Measurements from ENCODE around the gene OTOA.
"Not testable (repeated sequence)": the region's sequence is repeated elsewhere in the genome, so short reads cannot be mapped to it uniquely, and the experiment has no call there.

The OTOA gene

DNA sequence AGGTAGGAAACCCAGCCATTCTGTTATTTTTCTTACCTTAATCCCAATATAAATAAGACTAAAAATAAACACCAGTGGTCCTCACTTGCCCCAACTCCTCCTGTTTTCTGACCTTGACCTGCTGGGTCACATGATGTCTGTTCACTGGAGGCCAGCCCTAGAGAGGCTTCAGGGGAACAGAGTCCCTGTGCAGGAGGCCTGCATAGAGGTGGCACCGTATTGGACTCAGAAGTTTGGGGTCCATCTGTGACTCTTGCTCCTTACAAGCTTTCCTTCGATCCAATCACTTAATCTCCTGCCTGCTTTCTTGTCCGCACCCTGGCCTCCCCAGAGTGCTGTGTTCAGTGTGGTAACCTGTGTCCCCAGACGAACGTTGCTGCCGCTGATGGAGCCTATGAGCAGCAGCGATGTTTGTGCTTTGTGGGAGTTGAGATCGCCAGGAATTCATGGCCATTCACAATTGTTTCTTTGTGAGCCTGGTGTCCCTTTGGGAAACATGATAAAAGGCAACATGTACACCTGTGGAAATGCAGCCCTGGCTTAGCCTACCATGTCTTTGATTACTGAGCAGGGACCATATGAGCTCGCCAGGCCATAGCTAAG is 16.1 kb upstream of the OTOA start (continued):
- TF ChIP-seq, protein P1, sequence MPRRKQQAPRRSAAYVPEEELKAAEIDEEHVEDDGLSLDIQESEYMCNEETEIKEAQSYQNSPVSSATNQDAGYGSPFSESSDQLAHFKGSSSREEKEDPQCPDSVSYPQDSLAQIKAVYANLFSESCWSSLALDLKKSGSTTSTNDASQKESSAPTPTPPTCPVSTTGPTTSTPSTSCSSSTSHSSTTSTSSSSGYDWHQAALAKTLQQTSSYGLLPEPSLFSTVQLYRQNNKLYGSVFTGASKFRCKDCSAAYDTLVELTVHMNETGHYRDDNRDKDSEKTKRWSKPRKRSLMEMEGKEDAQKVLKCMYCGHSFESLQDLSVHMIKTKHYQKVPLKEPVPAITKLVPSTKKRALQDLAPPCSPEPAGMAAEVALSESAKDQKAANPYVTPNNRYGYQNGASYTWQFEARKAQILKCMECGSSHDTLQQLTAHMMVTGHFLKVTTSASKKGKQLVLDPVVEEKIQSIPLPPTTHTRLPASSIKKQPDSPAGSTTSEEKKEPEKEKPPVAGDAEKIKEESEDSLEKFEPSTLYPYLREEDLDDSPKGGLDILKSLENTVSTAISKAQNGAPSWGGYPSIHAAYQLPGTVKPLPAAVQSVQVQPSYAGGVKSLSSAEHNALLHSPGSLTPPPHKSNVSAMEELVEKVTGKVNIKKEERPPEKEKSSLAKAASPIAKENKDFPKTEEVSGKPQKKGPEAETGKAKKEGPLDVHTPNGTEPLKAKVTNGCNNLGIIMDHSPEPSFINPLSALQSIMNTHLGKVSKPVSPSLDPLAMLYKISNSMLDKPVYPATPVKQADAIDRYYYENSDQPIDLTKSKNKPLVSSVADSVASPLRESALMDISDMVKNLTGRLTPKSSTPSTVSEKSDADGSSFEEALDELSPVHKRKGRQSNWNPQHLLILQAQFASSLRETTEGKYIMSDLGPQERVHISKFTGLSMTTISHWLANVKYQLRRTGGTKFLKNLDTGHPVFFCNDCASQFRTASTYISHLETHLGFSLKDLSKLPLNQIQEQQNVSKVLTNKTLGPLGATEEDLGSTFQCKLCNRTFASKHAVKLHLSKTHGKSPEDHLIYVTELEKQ (tag by site-specific recombination; IDR thresholded peaks at IDR 0.05; ENCODE audit: borderline replicate concordance): no peak
- TF ChIP-seq HOXD13 (CRISPR knock-in tag; IDR thresholded peaks at IDR 0.05; ENCODE audit: borderline replicate concordance) (no peak), ZIC2 (tag by site-specific recombination; IDR thresholded peaks at IDR 0.05) (no peak), ZFHX2 (tag by site-specific recombination; conservative IDR thresholded peaks at IDR 0.05) (no peak), ZNF416 (tag by site-specific recombination; IDR thresholded peaks at IDR 0.05) (no peak)
- TF ChIP-seq, protein P2, sequence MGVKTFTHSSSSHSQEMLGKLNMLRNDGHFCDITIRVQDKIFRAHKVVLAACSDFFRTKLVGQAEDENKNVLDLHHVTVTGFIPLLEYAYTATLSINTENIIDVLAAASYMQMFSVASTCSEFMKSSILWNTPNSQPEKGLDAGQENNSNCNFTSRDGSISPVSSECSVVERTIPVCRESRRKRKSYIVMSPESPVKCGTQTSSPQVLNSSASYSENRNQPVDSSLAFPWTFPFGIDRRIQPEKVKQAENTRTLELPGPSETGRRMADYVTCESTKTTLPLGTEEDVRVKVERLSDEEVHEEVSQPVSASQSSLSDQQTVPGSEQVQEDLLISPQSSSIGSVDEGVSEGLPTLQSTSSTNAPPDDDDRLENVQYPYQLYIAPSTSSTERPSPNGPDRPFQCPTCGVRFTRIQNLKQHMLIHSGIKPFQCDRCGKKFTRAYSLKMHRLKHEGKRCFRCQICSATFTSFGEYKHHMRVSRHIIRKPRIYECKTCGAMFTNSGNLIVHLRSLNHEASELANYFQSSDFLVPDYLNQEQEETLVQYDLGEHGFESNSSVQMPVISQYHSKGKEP (tag by site-specific recombination; IDR thresholded peaks at IDR 0.05): no peak

DNA sequence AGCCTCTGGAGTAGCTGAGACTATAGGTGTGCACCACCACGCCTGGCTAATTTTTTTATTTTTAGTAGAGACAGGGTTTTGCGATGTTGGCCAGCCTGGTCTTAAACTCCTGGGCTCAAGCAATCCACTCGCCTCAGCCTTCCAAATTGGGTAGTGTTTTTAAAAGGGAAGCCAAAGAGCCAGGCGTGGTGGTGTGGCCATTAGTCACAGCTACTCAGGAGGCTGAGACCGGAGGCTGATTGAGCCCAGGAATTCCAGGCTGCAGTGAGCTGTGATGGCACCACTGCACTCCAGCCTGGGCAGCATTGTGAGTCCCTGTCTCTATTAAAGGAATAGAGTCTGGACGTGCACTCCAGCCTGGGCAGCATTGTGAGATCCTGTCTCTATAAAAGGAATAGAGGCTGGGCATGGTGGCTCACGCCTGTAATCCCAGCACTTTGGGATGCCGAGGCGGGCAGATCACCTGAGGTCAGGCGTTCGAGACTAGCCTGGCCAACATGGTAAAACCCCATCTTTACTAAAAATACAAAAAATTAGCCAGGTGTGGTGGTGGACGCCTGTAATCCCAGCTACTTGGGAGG is 13.9 kb upstream of the OTOA start:
- H3K9me3 ChIP-seq (ENCODE audit: control insufficient read depth, insufficient read depth, low read depth, low read length); H3K4me3 ChIP-seq (ENCODE audit: low read depth, low read length); CTCF ChIA-PET; POLR2A ChIA-PET; H3K36me3 ChIP-seq (ENCODE audit: control insufficient read depth in 2 of 2, insufficient read depth in 1 of 2, low read length in 2 of 2); H3K4me1 ChIP-seq (ENCODE audit: control insufficient read depth, insufficient read depth, low read length); H3K27ac ChIP-seq (ENCODE audit: extremely low read depth, low read depth, low read length): not testable (repeated sequence)

DNA sequence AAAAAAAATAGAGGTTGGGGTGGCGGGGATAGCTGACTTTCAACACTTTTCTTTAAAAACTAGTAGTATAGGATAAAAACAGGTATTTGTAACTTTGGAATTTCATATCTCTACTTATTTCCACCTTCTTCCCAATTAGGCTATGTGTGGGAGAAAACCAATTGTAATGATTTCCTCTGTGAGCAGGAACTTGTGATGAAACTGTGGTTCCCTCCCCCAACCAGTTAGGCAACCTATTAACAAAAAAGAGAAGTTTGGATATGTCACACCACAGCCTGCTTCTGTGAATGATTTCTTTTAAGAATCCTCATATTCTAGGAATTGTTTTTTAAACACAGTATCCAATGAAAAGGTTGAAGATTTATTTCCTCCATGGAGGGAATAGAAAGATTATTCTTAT is 13.2 kb upstream of the OTOA start:
- no peak overlapping the region for H3K4me3 ChIP-seq (ENCODE audit: low read depth, low read length)
- TF ChIP-seq, protein P3, sequence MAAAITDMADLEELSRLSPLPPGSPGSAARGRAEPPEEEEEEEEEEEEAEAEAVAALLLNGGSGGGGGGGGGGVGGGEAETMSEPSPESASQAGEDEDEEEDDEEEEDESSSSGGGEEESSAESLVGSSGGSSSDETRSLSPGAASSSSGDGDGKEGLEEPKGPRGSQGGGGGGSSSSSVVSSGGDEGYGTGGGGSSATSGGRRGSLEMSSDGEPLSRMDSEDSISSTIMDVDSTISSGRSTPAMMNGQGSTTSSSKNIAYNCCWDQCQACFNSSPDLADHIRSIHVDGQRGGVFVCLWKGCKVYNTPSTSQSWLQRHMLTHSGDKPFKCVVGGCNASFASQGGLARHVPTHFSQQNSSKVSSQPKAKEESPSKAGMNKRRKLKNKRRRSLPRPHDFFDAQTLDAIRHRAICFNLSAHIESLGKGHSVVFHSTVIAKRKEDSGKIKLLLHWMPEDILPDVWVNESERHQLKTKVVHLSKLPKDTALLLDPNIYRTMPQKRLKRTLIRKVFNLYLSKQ (tag by site-specific recombination; IDR thresholded peaks at IDR 0.05; ENCODE audit: borderline replicate concordance): no peak
- TF ChIP-seq, protein P4, sequence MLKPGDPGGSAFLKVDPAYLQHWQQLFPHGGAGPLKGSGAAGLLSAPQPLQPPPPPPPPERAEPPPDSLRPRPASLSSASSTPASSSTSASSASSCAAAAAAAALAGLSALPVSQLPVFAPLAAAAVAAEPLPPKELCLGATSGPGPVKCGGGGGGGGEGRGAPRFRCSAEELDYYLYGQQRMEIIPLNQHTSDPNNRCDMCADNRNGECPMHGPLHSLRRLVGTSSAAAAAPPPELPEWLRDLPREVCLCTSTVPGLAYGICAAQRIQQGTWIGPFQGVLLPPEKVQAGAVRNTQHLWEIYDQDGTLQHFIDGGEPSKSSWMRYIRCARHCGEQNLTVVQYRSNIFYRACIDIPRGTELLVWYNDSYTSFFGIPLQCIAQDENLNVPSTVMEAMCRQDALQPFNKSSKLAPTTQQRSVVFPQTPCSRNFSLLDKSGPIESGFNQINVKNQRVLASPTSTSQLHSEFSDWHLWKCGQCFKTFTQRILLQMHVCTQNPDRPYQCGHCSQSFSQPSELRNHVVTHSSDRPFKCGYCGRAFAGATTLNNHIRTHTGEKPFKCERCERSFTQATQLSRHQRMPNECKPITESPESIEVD (tag by site-specific recombination; IDR thresholded peaks at IDR 0.05): no peak
- no peak for TF ChIP-seq ZNF529 (tag by site-specific recombination; IDR thresholded peaks at IDR 0.05; ENCODE audit: insufficient replicate concordance)
- no peak for TF ChIP-seq GLI4 (tag by site-specific recombination; IDR thresholded peaks at IDR 0.05)
- TF ChIP-seq, protein P5, sequence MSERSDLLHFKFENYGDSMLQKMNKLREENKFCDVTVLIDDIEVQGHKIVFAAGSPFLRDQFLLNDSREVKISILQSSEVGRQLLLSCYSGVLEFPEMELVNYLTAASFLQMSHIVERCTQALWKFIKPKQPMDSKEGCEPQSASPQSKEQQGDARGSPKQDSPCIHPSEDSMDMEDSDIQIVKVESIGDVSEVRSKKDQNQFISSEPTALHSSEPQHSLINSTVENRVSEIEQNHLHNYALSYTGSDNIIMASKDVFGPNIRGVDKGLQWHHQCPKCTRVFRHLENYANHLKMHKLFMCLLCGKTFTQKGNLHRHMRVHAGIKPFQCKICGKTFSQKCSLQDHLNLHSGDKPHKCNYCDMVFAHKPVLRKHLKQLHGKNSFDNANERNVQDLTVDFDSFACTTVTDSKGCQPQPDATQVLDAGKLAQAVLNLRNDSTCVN (tag by site-specific recombination; optimal IDR thresholded peaks at IDR 0.05): no peak
- no peak for TF ChIP-seq KLF16 (tag by site-specific recombination; IDR thresholded peaks at IDR 0.05)
- TF ChIP-seq ZNF133 (tag by site-specific recombination; IDR thresholded peaks at IDR 0.05): no peak
- TF ChIP-seq ZNF23 (tag by site-specific recombination; IDR thresholded peaks at IDR 0.05; ENCODE audit: borderline replicate concordance): no peak
- no peak for TF ChIP-seq ZNF214 (tag by site-specific recombination; IDR thresholded peaks at IDR 0.05; ENCODE audit: borderline replicate concordance)
- TF ChIP-seq ZNF132 (tag by site-specific recombination; IDR thresholded peaks at IDR 0.05; ENCODE audit: borderline replicate concordance): no peak
- TF ChIP-seq, protein P6, sequence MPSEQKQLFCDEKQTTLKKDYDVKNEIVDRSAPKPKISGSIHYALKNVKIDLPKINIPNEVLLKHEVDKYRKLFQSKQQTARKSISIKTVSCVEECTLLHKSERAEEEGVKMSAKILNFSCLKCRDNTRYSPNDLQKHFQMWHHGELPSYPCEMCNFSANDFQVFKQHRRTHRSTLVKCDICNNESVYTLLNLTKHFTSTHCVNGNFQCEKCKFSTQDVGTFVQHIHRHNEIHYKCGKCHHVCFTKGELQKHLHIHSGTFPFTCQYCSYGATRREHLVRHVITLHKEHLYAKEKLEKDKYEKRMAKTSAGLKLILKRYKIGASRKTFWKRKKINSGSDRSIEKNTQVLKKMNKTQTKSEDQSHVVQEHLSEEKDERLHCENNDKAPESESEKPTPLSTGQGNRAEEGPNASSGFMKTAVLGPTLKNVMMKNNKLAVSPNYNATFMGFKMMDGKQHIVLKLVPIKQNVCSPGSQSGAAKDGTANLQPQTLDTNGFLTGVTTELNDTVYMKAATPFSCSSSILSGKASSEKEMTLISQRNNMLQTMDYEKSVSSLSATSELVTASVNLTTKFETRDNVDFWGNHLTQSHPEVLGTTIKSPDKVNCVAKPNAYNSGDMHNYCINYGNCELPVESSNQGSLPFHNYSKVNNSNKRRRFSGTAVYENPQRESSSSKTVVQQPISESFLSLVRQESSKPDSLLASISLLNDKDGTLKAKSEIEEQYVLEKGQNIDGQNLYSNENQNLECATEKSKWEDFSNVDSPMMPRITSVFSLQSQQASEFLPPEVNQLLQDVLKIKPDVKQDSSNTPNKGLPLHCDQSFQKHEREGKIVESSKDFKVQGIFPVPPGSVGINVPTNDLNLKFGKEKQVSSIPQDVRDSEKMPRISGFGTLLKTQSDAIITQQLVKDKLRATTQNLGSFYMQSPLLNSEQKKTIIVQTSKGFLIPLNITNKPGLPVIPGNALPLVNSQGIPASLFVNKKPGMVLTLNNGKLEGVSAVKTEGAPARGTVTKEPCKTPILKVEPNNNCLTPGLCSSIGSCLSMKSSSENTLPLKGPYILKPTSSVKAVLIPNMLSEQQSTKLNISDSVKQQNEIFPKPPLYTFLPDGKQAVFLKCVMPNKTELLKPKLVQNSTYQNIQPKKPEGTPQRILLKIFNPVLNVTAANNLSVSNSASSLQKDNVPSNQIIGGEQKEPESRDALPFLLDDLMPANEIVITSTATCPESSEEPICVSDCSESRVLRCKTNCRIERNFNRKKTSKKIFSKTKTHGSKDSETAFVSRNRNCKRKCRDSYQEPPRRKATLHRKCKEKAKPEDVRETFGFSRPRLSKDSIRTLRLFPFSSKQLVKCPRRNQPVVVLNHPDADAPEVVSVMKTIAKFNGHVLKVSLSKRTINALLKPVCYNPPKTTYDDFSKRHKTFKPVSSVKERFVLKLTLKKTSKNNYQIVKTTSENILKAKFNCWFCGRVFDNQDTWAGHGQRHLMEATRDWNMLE (tag by site-specific recombination; conservative IDR thresholded peaks at IDR 0.05; ENCODE audit: low read depth): no peak

More for the DNA sequence above, 13.2 kb upstream of the OTOA start:
- Histone ChIP-seq H3K36me3 (ENCODE audit: control insufficient read depth in 2 of 2, insufficient read depth in 1 of 2, low read length in 2 of 2) (peaks cover 0 to 15% of the 10 kb centered on the region in 2 experiments; a peak in 1 of 3 replicates), H3K27ac (ENCODE audit: extremely low read depth, low read depth, low read length) (no peak overlapping the region), H3K9me3 (ENCODE audit: control insufficient read depth, insufficient read depth, low read depth, low read length) (no peaks in the 10 kb centered on the region), H3K4me1 (ENCODE audit: control insufficient read depth, insufficient read depth, low read length) (no peaks in the 10 kb centered on the region)
- ChIA-PET POLR2A (no interaction called here), CTCF (no interaction called here)
